Measurements from ENCODE around the gene KIAA0825.

KIAA0825 gene

DNA sequence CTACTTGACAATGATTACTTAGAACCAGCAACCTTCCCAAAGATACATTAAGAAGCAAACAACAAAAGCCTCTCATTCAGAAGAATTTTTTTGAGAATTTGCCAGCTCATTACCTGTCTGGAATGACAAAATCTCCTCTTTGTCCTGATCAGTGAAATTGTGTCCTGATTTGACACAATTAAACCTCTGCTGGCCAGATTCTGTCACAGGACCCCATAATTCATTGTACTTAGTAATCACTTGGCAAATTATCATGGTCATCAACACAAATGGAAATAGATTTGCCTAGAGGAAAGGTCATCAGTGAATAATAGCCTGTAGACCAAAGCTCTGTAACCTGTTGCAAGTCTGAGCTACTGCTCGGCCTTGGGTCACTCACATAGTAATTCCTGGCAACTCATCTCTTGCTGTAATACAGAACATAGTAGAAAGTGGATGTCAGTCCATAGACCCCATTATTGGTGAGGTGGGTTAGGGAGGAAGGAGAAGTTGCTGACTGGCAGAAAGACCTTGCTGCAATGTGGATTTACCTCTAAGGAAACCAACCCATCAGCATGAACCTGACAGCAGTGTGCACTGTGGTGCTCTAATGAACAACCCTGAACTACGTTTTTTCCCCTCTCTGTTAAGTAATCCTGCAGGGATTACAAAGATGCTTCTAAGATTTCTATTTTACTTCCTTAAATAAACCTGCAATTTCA lies 370.1 kb downstream of the KIAA0825 start:
- no peaks in the 10 kb centered on the region for H3K4me1 ChIP-seq (ENCODE audit: insufficient read depth, low read length)
- H3K36me3 ChIP-seq (ENCODE audit: insufficient read depth, low read length): no peaks in the 10 kb centered on the region
- no peaks in the 10 kb centered on the region for H3K79me2 ChIP-seq (ENCODE audit: insufficient read depth, low read length)
- ATAC-seq (ENCODE audit: insufficient read depth, low read depth): no peak
- H3K9me3 ChIP-seq (ENCODE audit: insufficient read depth, low read length, severe bottlenecking): no peaks in the 10 kb centered on the region
- H3K4me2 ChIP-seq (ENCODE audit: insufficient read depth, low read length): no peak overlapping the region
- no peaks in the 10 kb centered on the region for H4K20me1 ChIP-seq (ENCODE audit: insufficient read depth, low read length)
- H3K27ac ChIP-seq (ENCODE audit: low read length): no peak overlapping the region
- no peak for DNase-seq
- H3K9ac ChIP-seq (ENCODE audit: low read depth, low read length): no peak overlapping the region
- H2AFZ ChIP-seq (ENCODE audit: low read depth, low read length): no peak overlapping the region
- no peak overlapping the region for H3K4me3 ChIP-seq (ENCODE audit: low read depth in 1 of 2, low read length in 2 of 2)
- no peaks in the 10 kb centered on the region for H3K27me3 ChIP-seq (ENCODE audit: insufficient read depth, low read length, poor library complexity)
- TF ChIP-seq CTCF (IDR thresholded peaks at IDR 0.05; ENCODE audit: borderline replicate concordance, extremely low read depth, low read length, poor library complexity, severe bottlenecking): no peak
- no peak for TF ChIP-seq EZH2 (IDR thresholded peaks at IDR 0.05; ENCODE audit: borderline replicate concordance, low read depth, low read length, severe bottlenecking)

- no peaks in the 10 kb centered on the region for H3K79me2 ChIP-seq (ENCODE audit: insufficient read depth, low read length)
- H3K4me3 ChIP-seq (ENCODE audit: low read depth in 1 of 2, low read length in 2 of 2): no peak overlapping the region
- H2AFZ ChIP-seq (ENCODE audit: low read depth, low read length): no peak overlapping the region
- DNase-seq (no peak), ATAC-seq (ENCODE audit: insufficient read depth, low read depth) (no peak)
- no peaks in the 10 kb centered on the region for H3K4me1 ChIP-seq (ENCODE audit: insufficient read depth, low read length)
- H3K27me3 ChIP-seq (ENCODE audit: insufficient read depth, low read length, poor library complexity): no peaks in the 10 kb centered on the region
- no peaks in the 10 kb centered on the region for H3K9me3 ChIP-seq (ENCODE audit: insufficient read depth, low read length, severe bottlenecking)
- no peak for TF ChIP-seq EZH2 (IDR thresholded peaks at IDR 0.05; ENCODE audit: borderline replicate concordance, low read depth, low read length, severe bottlenecking)
- no peak for TF ChIP-seq CTCF (IDR thresholded peaks at IDR 0.05; ENCODE audit: borderline replicate concordance, extremely low read depth, low read length, poor library complexity, severe bottlenecking)
- no peaks in the 10 kb centered on the region for H4K20me1 ChIP-seq (ENCODE audit: insufficient read depth, low read length)
- H3K9ac ChIP-seq (ENCODE audit: low read depth, low read length): no peak overlapping the region
- H3K36me3 ChIP-seq (ENCODE audit: insufficient read depth, low read length): no peaks in the 10 kb centered on the region
- H3K4me2 ChIP-seq (ENCODE audit: insufficient read depth, low read length): no peak overlapping the region
- H3K27ac ChIP-seq (ENCODE audit: low read length): no peak overlapping the region
Observed at GRCh38 chr5:94245608-94246007, 372.8 kb downstream of the KIAA0825 start.

- no peak for DNase-seq
- no peak for ATAC-seq (ENCODE audit: insufficient read depth, low read depth)
- no peak overlapping the region for H3K27ac ChIP-seq (ENCODE audit: low read length)
- H3K9me3 ChIP-seq (ENCODE audit: insufficient read depth, low read length, severe bottlenecking): no peaks in the 10 kb centered on the region
- no peak overlapping the region for H3K4me2 ChIP-seq (ENCODE audit: insufficient read depth, low read length)
- no peaks in the 10 kb centered on the region for H3K79me2 ChIP-seq (ENCODE audit: insufficient read depth, low read length)
- TF ChIP-seq EZH2 (IDR thresholded peaks at IDR 0.05; ENCODE audit: borderline replicate concordance, low read depth, low read length, severe bottlenecking) (no peak), CTCF (IDR thresholded peaks at IDR 0.05; ENCODE audit: borderline replicate concordance, extremely low read depth, low read length, poor library complexity, severe bottlenecking) (no peak)
- no peaks in the 10 kb centered on the region for H3K27me3 ChIP-seq (ENCODE audit: insufficient read depth, low read length, poor library complexity)
- no peaks in the 10 kb centered on the region for H3K36me3 ChIP-seq (ENCODE audit: insufficient read depth, low read length)
- no peak overlapping the region for H3K4me3 ChIP-seq (ENCODE audit: low read depth in 1 of 2, low read length in 2 of 2)
- no peak overlapping the region for H2AFZ ChIP-seq (ENCODE audit: low read depth, low read length)
- H4K20me1 ChIP-seq (ENCODE audit: insufficient read depth, low read length): no peaks in the 10 kb centered on the region
- no peak overlapping the region for H3K9ac ChIP-seq (ENCODE audit: low read depth, low read length)
- H3K4me1 ChIP-seq (ENCODE audit: insufficient read depth, low read length): no peaks in the 10 kb centered on the region
Observed at GRCh38 chr5:94244921-94245320, 373.5 kb downstream of the KIAA0825 start.
